Thyroid gland (tissue), 4 donors: ENCODE data around the gene B3GNT7. TPM values are rescaled to one million over a fixed set of nuclear protein-coding genes. Genes with fewer than 3 reads are reported as not detected.

Experiments used
- DNase-seq, 2 donors: peaks; one replicate each; pipeline ENCODE4 v3.0.0-alpha.2; 2019
- H3K27ac ChIP-seq, 3 donors: fragments of 200-600 bp; sonication (generic); 1 replicate in 2 of 3; 2 replicates in 1 of 3; pipeline ENCODE4 v1.5.1; 2016 to 2019; ENCODE audit warnings: mild to moderate bottlenecking in 1 of 3, moderate library complexity in 1 of 3
- H3K27me3 ChIP-seq: fragments of 200-600 bp; sonication (generic); one replicate; pipeline ENCODE4 v1.5.1; 2019
- H3K36me3 ChIP-seq, 2 donors: fragments of 200-600 bp; sonication (generic); one replicate each; pipeline ENCODE4 v1.5.1; 2016 to 2019
- H3K4me1 ChIP-seq, 2 donors: fragments of 200-600 bp; sonication (generic); one replicate each; pipeline ENCODE4 v1.5.1; 2017 to 2019
- H3K4me3 ChIP-seq, 3 donors: fragments of 200-600 bp; sonication (generic); replicated peaks in 1 of 3; 1 replicate in 2 of 3; 2 replicates in 1 of 3; pipeline ENCODE4 v1.5.1; 2016; ENCODE audit warnings: mild to moderate bottlenecking in 1 of 3
- H3K9me3 ChIP-seq: fragments of 200-600 bp; sonication (generic); one replicate; pipeline ENCODE4 v1.5.1; 2017
- POLR2A ChIP-seq, 2 donors: fragments of 450-650 bp; IDR thresholded peaks; one replicate each; pipeline ENCODE4 v1.6.1; 2017; ENCODE audit warnings: antibody characterized with exemption in 2 of 2, mild to moderate bottlenecking in 2 of 2, moderate library complexity in 1 of 2
- WGBS, 2 donors: methylation state at CpG; one replicate each; pipeline ENCODE4 v1.1.5; 2017; 5-methylcytosine and 5-hydroxymethylcytosine counted together
- intact Hi-C: fragments of 100-400 bp; cut with DNase I; formaldehyde crosslinking; loops from one replicate; pipeline ENCODE4 v1.15.1; 2023
- total RNA-seq, 4 donors: library from RNA; depleted of rRNA; stranded (reverse); fragments of >200 nt; gene quantifications; one replicate each; pipeline ENCODE4 v1.2.3, GENCODE V29; 2016
- TF ChIP-seq, protein P1 (sequence below), 6 experiments: fragments of 200-600 bp in 3 of 6; fragments of 450-650 bp in 3 of 6; sonication (generic) in 3 of 6; IDR thresholded peaks; one replicate each; pipeline ENCODE4 v1.5.1; 2016 to 2019; ENCODE audit warnings: antibody characterized with exemption in 6 of 6, mild to moderate bottlenecking in 2 of 6, inconsistent platforms in 1 of 6, moderate library complexity in 1 of 6

Gene B3GNT7
- total RNA-seq, 4 donors from 2014 or later: 6.5 to 19.2 (median 7.8) TPM

DNA sequence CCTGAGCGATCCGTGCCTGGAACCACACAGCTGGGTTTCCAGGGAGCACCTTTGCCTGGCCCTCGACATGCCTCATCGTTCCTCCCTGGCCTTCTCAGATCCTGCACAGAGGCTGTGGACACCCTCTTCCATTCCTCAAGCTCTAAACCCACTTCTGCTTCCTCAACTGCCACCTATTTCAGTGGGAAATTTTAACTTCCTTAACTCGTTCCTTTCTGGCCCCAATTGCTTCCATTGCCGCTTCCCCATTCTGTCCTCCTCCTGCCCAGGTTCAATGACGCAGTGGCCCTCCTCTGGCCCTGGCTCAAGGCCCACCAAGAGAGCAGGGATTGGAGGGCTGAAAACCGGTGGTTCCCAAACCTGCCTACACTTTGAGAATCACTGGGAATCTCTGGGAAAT is 4.8 kb upstream of the B3GNT7 start:
- 80% methylated on average over 8 of the region's 8 CpGs for WGBS, 2 donors
- intact Hi-C loops: no loop called here
- no peak for TF ChIP-seq POLR2A (IDR thresholded peaks at IDR 0.05)
- TF ChIP-seq, protein P1, sequence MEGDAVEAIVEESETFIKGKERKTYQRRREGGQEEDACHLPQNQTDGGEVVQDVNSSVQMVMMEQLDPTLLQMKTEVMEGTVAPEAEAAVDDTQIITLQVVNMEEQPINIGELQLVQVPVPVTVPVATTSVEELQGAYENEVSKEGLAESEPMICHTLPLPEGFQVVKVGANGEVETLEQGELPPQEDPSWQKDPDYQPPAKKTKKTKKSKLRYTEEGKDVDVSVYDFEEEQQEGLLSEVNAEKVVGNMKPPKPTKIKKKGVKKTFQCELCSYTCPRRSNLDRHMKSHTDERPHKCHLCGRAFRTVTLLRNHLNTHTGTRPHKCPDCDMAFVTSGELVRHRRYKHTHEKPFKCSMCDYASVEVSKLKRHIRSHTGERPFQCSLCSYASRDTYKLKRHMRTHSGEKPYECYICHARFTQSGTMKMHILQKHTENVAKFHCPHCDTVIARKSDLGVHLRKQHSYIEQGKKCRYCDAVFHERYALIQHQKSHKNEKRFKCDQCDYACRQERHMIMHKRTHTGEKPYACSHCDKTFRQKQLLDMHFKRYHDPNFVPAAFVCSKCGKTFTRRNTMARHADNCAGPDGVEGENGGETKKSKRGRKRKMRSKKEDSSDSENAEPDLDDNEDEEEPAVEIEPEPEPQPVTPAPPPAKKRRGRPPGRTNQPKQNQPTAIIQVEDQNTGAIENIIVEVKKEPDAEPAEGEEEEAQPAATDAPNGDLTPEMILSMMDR (IDR thresholded peaks at IDR 0.05): no peak
- Histone ChIP-seq H3K27ac (no peak overlapping the region), H3K4me1 (peaks cover 0 to 6% of the 10 kb centered on the region in 2 donors), H3K9me3 (no peaks in the 10 kb centered on the region), H3K27me3 (no peaks in the 10 kb centered on the region), H3K36me3 (no peaks in the 10 kb centered on the region), H3K4me3 (no peak overlapping the region)
- DNase-seq: no peak

DNA sequence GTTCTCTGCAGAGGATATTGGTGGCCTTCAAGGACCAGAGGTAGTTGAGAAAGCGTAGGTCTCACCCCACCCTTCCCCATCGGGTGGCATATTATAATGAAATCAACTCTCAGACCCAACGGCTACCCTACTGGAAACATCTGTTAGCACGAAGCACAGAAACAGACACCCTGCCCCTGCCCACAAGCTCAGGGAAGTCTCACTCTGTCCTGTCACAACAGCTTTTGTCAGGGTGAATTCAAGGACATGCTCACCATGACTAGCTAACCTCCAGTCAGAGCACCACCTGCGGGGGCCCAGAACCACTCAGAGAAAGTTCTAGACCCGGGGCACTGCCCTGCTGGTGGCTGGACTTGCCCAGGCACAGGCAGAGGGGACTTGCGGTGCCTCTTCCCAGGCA is 3.5 kb upstream of the B3GNT7 start:
- no peaks in the 10 kb centered on the region for H3K9me3 ChIP-seq
- H3K4me3 ChIP-seq: no peak overlapping the region
- DNase-seq: no peak
- no peaks in the 10 kb centered on the region for H3K27me3 ChIP-seq
- intact Hi-C loops: no loop called here
- H3K4me1 ChIP-seq: peaks cover 0 to 12% of the 10 kb centered on the region in 2 donors
- WGBS, 2 donors: 73 to 79% methylated on average over 4 to 7 of the region's 7 CpGs
- no peak for TF ChIP-seq POLR2A (IDR thresholded peaks at IDR 0.05)
- TF ChIP-seq, protein P1 (IDR thresholded peaks at IDR 0.05): no peak
- H3K36me3 ChIP-seq: no peaks in the 10 kb centered on the region
- H3K27ac ChIP-seq: no peak overlapping the region

DNA sequence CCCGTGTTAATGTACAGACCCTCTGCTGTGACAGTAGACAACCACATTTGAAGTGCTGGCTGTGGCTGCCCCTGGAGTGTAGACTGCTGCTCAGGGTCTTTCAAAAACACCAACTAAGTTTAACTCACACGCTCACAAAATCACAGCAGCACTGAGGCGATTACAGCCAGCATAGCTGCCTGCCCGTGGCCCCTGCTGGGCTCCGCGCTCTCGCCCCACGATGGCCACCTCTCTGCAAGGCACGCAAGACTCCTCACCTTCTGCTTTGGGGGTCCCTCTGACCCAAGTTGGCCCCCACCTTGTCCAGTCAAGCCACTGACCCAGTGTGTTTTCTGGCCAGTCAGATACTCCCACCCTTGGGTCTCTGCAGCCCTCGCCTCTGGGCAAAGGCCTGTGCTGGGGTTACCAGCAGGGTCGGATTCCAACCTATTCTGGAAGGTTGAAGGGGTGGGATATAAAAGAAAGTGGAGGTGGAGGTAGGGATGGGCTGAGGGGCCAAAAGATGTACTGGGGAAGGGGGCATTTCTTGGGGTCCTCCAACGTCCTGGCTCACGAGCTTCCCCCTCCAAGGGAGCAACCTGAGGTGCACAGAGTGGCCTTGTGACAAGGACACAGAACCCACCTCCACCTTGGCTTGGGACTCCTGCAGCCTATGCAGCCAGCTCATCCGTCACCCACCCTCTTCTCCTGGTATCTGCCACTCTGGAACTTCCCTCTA is 2.9 kb upstream of the B3GNT7 start:
- Histone ChIP-seq H3K4me1 (peaks cover 0 to 12% of the 10 kb centered on the region in 2 donors), H3K27me3 (no peaks in the 10 kb centered on the region), H3K4me3 (no peak overlapping the region), H3K9me3 (no peaks in the 10 kb centered on the region), H3K27ac (no peak overlapping the region), H3K36me3 (no peaks in the 10 kb centered on the region)
- intact Hi-C loops: no loop called here
- TF ChIP-seq POLR2A (IDR thresholded peaks at IDR 0.05): no peak
- TF ChIP-seq, protein P1 (IDR thresholded peaks at IDR 0.05): no peak
- WGBS, 2 donors: 92% methylated on average over 14 of the region's 14 CpGs
- no peak for DNase-seq

DNA sequence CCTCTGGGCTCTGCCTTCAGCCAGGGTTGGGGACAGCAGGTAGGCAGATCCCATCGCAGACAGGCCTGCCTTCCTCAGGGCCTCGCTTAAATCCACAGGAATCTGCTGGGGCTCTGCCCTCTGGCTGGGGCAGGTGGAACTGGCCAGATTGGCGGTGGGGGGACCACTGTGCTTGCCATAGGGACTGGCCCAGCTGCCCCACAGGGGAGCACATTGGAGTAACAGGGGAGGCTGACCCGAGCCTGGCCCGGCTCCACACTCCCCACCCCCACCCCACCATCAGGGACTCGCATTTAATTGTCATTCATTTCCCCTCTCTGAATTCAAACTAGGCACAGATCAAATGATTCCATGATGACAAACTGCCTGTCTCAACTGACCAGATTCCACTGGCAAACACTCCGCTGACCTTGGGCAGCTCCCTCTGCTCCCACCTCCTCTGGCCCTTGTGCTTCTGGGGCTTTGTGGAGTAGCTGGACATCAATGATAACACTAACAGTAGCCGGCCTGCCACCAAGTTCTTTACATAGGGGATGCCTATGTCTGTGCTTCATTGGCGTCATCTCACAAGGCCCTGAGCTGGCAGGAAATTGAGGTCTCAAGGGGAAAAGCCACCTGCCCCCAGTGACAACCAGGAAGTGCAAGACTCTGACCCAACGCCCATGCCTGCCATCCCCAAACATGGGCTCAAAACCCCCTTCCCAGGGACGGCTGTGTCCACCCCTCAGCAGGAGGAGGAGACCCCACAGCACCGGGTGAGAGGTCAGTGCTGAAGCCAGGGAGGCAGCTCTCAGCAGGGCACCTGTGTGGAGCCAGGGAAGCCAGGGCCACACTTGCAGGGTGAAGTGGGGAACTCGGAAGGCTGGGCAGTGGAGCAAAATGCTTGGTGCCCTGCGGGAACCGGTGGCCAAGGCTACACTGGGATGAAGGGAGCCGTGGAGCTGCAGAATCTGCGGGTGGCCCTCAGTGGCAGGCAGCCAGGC is 2.1 kb upstream of the B3GNT7 start:
- H3K9me3 ChIP-seq: no peaks in the 10 kb centered on the region
- H3K27ac ChIP-seq: peak overlapping the region in 1 of 3 donors; percentile 58
- H3K4me1 ChIP-seq: peaks cover 0 to 12% of the 10 kb centered on the region in 2 donors
- intact Hi-C loops: no loop called here
- no peaks in the 10 kb centered on the region for H3K27me3 ChIP-seq
- peak in 1 of 2 donors; percentile 43 for DNase-seq
- H3K36me3 ChIP-seq: no peaks in the 10 kb centered on the region
- TF ChIP-seq POLR2A (IDR thresholded peaks at IDR 0.05): no peak
- TF ChIP-seq, protein P1 (IDR thresholded peaks at IDR 0.05): no peak
- 66 to 72% methylated on average over 7 to 14 of the region's 17 CpGs for WGBS, 2 donors
- H3K4me3 ChIP-seq: no peak overlapping the region
